Measurements from ENCODE around the gene NIPAL3. TPM values are rescaled to one million over a fixed set of nuclear protein-coding genes. Genes with fewer than 3 reads are reported as not detected.
A peak's percentile ranks its signal among the peaks of the same experiment; 100 is the strongest.

NIPAL3 gene
- total RNA-seq, 1 experiment from 2014 or later: 7.7 TPM

- H3K56ac ChIP-seq (ENCODE audit: insufficient read length, low read depth, low read length): no peak overlapping the region
- H3K4me1 ChIP-seq (ENCODE audit: insufficient read depth, low read length): peaks cover 6% of the 10 kb centered on the region; the same call in 1 of the 2 replicates
- H2BK5ac ChIP-seq (ENCODE audit: insufficient read length, low read length): no peak overlapping the region
- no peaks in the 10 kb centered on the region for H3K79me1 ChIP-seq (ENCODE audit: insufficient read depth, low read depth, low read length, poor library complexity, severe bottlenecking)
- H4K5ac ChIP-seq (ENCODE audit: insufficient read length, low read depth, low read length): no peak overlapping the region
- DNase-seq: no peak
- H2AFZ ChIP-seq (ENCODE audit: low read length): no peak overlapping the region
- no peak for TF ChIP-seq CTCF (conservative IDR thresholded peaks at IDR 0.05)
- H2BK15ac ChIP-seq (ENCODE audit: low read depth, low read length): no peak overlapping the region
- Mint-ChIP-seq H3K4me3 (no peak overlapping the region), H3K27me3 (ENCODE audit: low read depth) (peaks cover 3% of the 10 kb centered on the region; the same call in 1 of the 2 replicates), H3K9me3 (no peaks in the 10 kb centered on the region), H3K4me1 (peaks cover 50 to 66% of the 10 kb centered on the region in 2 experiments), H3K36me3 (ENCODE audit: insufficient read depth in 1 of 3, low read depth in 3 of 3) (peaks cover 0 to 8% (median 0%) of the 10 kb centered on the region in 3 experiments; a peak in 2 of 7 replicates), H3K27ac (peak overlapping the region in 2 of 3 experiments; percentile 9 to 84; a peak in 3 of 7 replicates)
- H2AK5ac ChIP-seq (ENCODE audit: insufficient read length, low read length): no peak overlapping the region
- no peak overlapping the region for H3K9ac ChIP-seq (ENCODE audit: extremely low read depth, insufficient read length, low read length)
- peaks cover 5% of the 10 kb centered on the region for H3K23me2 ChIP-seq (ENCODE audit: insufficient read length, low read depth, low read length, poor library complexity, severe bottlenecking)
- H3T11ph ChIP-seq (ENCODE audit: low read length): no peak overlapping the region
- no peak overlapping the region for H4K91ac ChIP-seq (ENCODE audit: insufficient read length, low read depth, low read length)
- no peak overlapping the region for H3K4me2 ChIP-seq (ENCODE audit: insufficient read depth, insufficient read length, low read length)
- no peak overlapping the region for H3K23ac ChIP-seq (ENCODE audit: insufficient read length, low read depth, low read length)
- H3K14ac ChIP-seq (ENCODE audit: insufficient read depth, low read length): no peak overlapping the region
- WGBS (ENCODE audit: extremely low coverage, insufficient read length, low lambda C conversion rate): no CpG with 5 or more reads among the region's 5 CpGs
- H2BK20ac ChIP-seq (ENCODE audit: low read depth, low read length, poor library complexity, severe bottlenecking): no peak overlapping the region
- no peak overlapping the region for H2BK12ac ChIP-seq (ENCODE audit: insufficient read length, low read depth, low read length)
- no peaks in the 10 kb centered on the region for H3K9me3 ChIP-seq (ENCODE audit: control insufficient read depth, low read depth, low read length)
- H3K4ac ChIP-seq (ENCODE audit: low read depth, low read length): no peak overlapping the region
- H3K79me2 ChIP-seq (ENCODE audit: insufficient read depth, low read length): no peaks in the 10 kb centered on the region
- H3K27ac ChIP-seq (ENCODE audit: insufficient read length, low read depth, low read length): no peak overlapping the region
- H2BK120ac ChIP-seq (ENCODE audit: low read depth, low read length, poor library complexity, severe bottlenecking): no peak overlapping the region
- no peak overlapping the region for H4K8ac ChIP-seq (replicated peaks; ENCODE audit: insufficient read length, low read depth, low read length)
- H3K27me3 ChIP-seq (ENCODE audit: insufficient read depth, low read length): no peaks in the 10 kb centered on the region
- H3K18ac ChIP-seq (ENCODE audit: insufficient read length, low read depth, low read length): no peak overlapping the region
- H4K20me1 ChIP-seq (ENCODE audit: control insufficient read depth, insufficient read depth, insufficient read length): no peaks in the 10 kb centered on the region
These were observed 91.8 kb downstream of the NIPAL3 start for GRCh38 chr1:24507405-24507804.

Measured in H9 (cell line).